IMR-90 (cell line): Measurements from ENCODE around the gene MAGEB16. TPM values are rescaled to one million over a fixed set of nuclear protein-coding genes. Genes with fewer than 3 reads are reported as not detected.

ENCODE experiments used
- ATAC-seq: fragments of 200-7000 bp; cut with Tn5 transposase; 2 replicates; pipeline ENCODE4 v1.9.1; 2020; ENCODE audit warnings: low read depth, mild to moderate bottlenecking, moderate library complexity
- BruUV-seq: library from RNA; stranded (reverse); fragments of 400-500 nt; replicated peaks from 2 replicates; lab custom pipeline; 2021; lab: Mats Ljungman, UMichigan
- CTCF ChIA-PET: fragments of 300-600 bp; formaldehyde crosslinking; extraction: SDS; loops from one replicate; lab custom pipeline; 2021; ENCODE audit warnings: antibody characterized with exemption; lab: Yijun Ruan, JAX
- POLR2A ChIA-PET: fragments of 300-600 bp; sonication (Branson Sonifier 250); formaldehyde crosslinking; loops from one replicate; lab custom pipeline; 2022; ENCODE audit warnings: antibody characterized with exemption; ENCODE audit not compliant: unreplicated experiment; lab: Charles Lee
- DNase-seq: peaks from one replicate; pipeline ENCODE4 v3.0.0; 2013
- H2AFZ ChIP-seq: replicated peaks from 2 replicates; pipeline ENCODE3; 2013; ENCODE audit warnings: low read length, mild to moderate bottlenecking; ENCODE audit not compliant: poor library complexity
- H2AK5ac ChIP-seq: 2 replicates; pipeline ENCODE4 v1.6.1; 2013; ENCODE audit warnings: low read depth, low read length, inconsistent platforms
- H2AK9ac ChIP-seq: replicated peaks from 2 replicates; pipeline ENCODE3; 2013; ENCODE audit warnings: mild to moderate bottlenecking, low read depth, low read length, moderate library complexity; ENCODE audit not compliant: poor library complexity
- H2BK120ac ChIP-seq: 2 replicates; pipeline ENCODE4 v1.6.1; 2013; ENCODE audit warnings: low read depth, low read length, inconsistent platforms
- H2BK15ac ChIP-seq: 3 replicates; pipeline ENCODE4 v1.6.1; 2013; ENCODE audit warnings: low read depth, low read length, inconsistent platforms
- H2BK20ac ChIP-seq: 2 replicates; pipeline ENCODE4 v1.6.1; 2013; ENCODE audit warnings: low read depth, mild to moderate bottlenecking, inconsistent platforms, low read length, moderate library complexity
- H2BK5ac ChIP-seq: 2 replicates; pipeline ENCODE4 v1.6.1; 2013; ENCODE audit warnings: mild to moderate bottlenecking, low read depth, low read length, inconsistent platforms; ENCODE audit not compliant: poor library complexity, severe bottlenecking
- H3K14ac ChIP-seq: replicated peaks from 2 replicates; pipeline ENCODE4 v1.6.1; 2013; ENCODE audit warnings: low read depth, low read length, inconsistent platforms
- H3K18ac ChIP-seq: 2 replicates; pipeline ENCODE4 v1.6.1; 2013; ENCODE audit warnings: low read depth, low read length, control low read depth
- H3K23ac ChIP-seq: 2 replicates; pipeline ENCODE4 v1.6.1; 2013; ENCODE audit warnings: low read depth, low read length, inconsistent platforms
- H3K27ac ChIP-seq: 2 replicates; pipeline ENCODE4 v1.5.1; 2013; ENCODE audit warnings: mild to moderate bottlenecking, control low read depth, low read length; ENCODE audit not compliant: insufficient read depth
- H3K27me3 ChIP-seq: 2 replicates; pipeline ENCODE4 v1.6.1; 2013; ENCODE audit warnings: low read length; ENCODE audit not compliant: control insufficient read depth, insufficient read depth
- H3K36me3 ChIP-seq: 2 replicates; pipeline ENCODE4 v1.6.1; 2013; ENCODE audit warnings: low read length, mixed read lengths; ENCODE audit not compliant: control insufficient read depth, insufficient read depth
- H3K4ac ChIP-seq: 2 replicates; pipeline ENCODE4 v1.6.1; 2013; ENCODE audit warnings: low read depth, low read length, inconsistent platforms
- H3K4me1 ChIP-seq: 2 replicates; pipeline ENCODE4 v1.6.1; 2013; ENCODE audit warnings: low read length, mixed read lengths; ENCODE audit not compliant: control insufficient read depth, insufficient read depth
- H3K4me2 ChIP-seq: 2 replicates; pipeline ENCODE4 v1.6.1; 2013; ENCODE audit warnings: low read depth, mild to moderate bottlenecking, control low read depth, low read length, moderate library complexity
- H3K4me3 ChIP-seq: 2 replicates; pipeline ENCODE4 v1.5.1; 2013; ENCODE audit warnings: low read depth, mild to moderate bottlenecking, control low read depth, low read length, moderate library complexity; ENCODE audit not compliant: insufficient read depth
- H3K56ac ChIP-seq: 2 replicates; pipeline ENCODE4 v1.6.1; 2013; ENCODE audit warnings: low read length, inconsistent platforms; ENCODE audit not compliant: insufficient read depth; ENCODE audit errors: extremely low read depth
- H3K79me1 ChIP-seq, 2 experiments: 2 replicates each; pipeline ENCODE4 v1.6.1; 2013; ENCODE audit warnings: low read length in 2 of 2, inconsistent platforms in 1 of 2, low read depth in 1 of 2
- H3K9ac ChIP-seq: 2 replicates; pipeline ENCODE4 v1.6.1; 2013; ENCODE audit warnings: low read depth, low read length, control low read depth
- H3K9me1 ChIP-seq: 2 replicates; pipeline ENCODE4 v1.6.1; 2013; ENCODE audit warnings: low read length, inconsistent platforms; ENCODE audit not compliant: insufficient read depth
- H3K9me3 ChIP-seq: 2 replicates; pipeline ENCODE4 v1.6.1; 2013; ENCODE audit warnings: low read length; ENCODE audit not compliant: control insufficient read depth, insufficient read depth
- H4K20me1 ChIP-seq: 2 replicates; pipeline ENCODE4 v1.6.1; 2013; ENCODE audit warnings: low read length, inconsistent platforms; ENCODE audit not compliant: insufficient read depth
- H4K5ac ChIP-seq: 2 replicates; pipeline ENCODE4 v1.6.1; 2013; ENCODE audit warnings: mild to moderate bottlenecking, low read depth, low read length, control low read depth
- H4K8ac ChIP-seq, 2 experiments: 2 replicates each; pipeline ENCODE4 v1.6.1; 2013; ENCODE audit warnings: low read depth in 2 of 2, low read length in 2 of 2, control low read depth in 1 of 2, inconsistent platforms in 1 of 2
- H4K91ac ChIP-seq: 2 replicates; pipeline ENCODE4 v1.6.1; 2013; ENCODE audit warnings: low read depth, low read length, inconsistent platforms; ENCODE audit not compliant: insufficient read depth
- CTCF ChIP-seq: conservative IDR thresholded peaks from 2 replicates; pipeline ENCODE4 v1.5.1; 2012; ENCODE audit warnings: mild to moderate bottlenecking, low read depth, low read length, improper control_type of control experiment
- FOS ChIP-seq: fragments of 150-350 bp; IDR thresholded peaks from 2 replicates; pipeline ENCODE4 v1.6.1; 2016; ENCODE audit warnings: low read depth, low read length
- MAFK ChIP-seq: IDR thresholded peaks from 2 replicates; pipeline ENCODE4 v1.6.1; 2012; ENCODE audit warnings: low read depth, low read length, improper control_type of control experiment
- MAZ ChIP-seq: IDR thresholded peaks from 2 replicates; pipeline ENCODE4 v1.6.1; 2012; ENCODE audit warnings: low read depth, mild to moderate bottlenecking, low read length, improper control_type of control experiment, moderate library complexity, borderline replicate concordance
- MXI1 ChIP-seq: IDR thresholded peaks from 2 replicates; pipeline ENCODE4 v1.6.1; 2012; ENCODE audit warnings: low read depth, mild to moderate bottlenecking, low read length, moderate library complexity, borderline replicate concordance
- RFX5 ChIP-seq: IDR thresholded peaks from 2 replicates; pipeline ENCODE4 v1.8.0; 2012; ENCODE audit warnings: low read depth, mild to moderate bottlenecking, low read length, moderate library complexity
- USF2 ChIP-seq: fragments of 150-350 bp; IDR thresholded peaks from 2 replicates; pipeline ENCODE4 v1.6.1; 2017; ENCODE audit warnings: mild to moderate bottlenecking, antibody characterized with exemption, low read length, low read depth
- WGBS, 2 experiments: methylation state at CpG; one replicate each; pipeline versions ENCODE4 v1.1.5 to v1.1.7; 2013; ENCODE audit warnings: missing lambda C conversion rate in 2 of 2; ENCODE audit not compliant: insufficient read length in 1 of 2; ENCODE audit errors: extremely low coverage in 2 of 2; 5-methylcytosine and 5-hydroxymethylcytosine counted together
- dilution Hi-C: fragments of 300-500 bp; cut with HindIII; formaldehyde crosslinking; loops from one replicate; pipeline ENCODE4 v1.14.3; 2018; ENCODE audit warnings: low sequenced_read_pairs; ENCODE audit not compliant: unreplicated experiment
- in situ Hi-C: fragments of 300-500 bp; cut with MboI; formaldehyde crosslinking; loops from 3 replicates; pipeline ENCODE4 v1.14.3; 2019; ENCODE audit warnings: low sequenced_read_pairs, inconsistent platforms, mixed read lengths
- intact Hi-C: fragments of 100-400 bp; cut with micrococcal nuclease; formaldehyde crosslinking; loops from 2 replicates; pipeline ENCODE4 v1.10.0; 2022
- polyA plus RNA-seq, 3 experiments: library from polyadenylated mRNA; depleted of rRNA; stranded (reverse); fragments of >200 nt; gene quantifications; 2 replicates each; pipeline ENCODE4 v1.2.3, GENCODE V29; 2012; ENCODE audit warnings: low replicate concordance in 1 of 3
- total RNA-seq: library from RNA; depleted of rRNA; stranded (reverse); fragments of >200 nt; gene quantifications from 2 replicates; pipeline ENCODE4 v1.2.3, GENCODE V29; 2012

The MAGEB16 gene
- total and polyA plus RNA-seq, 2 of the 4 experiments (the other 2 are of a cell fraction): not detected

- H3K18ac ChIP-seq: no peak overlapping the region
- intact Hi-C loops (no loop called here), in situ Hi-C loops (no loop called here), dilution Hi-C loops (no loop called here)
- no TSS peak for BruUV-seq
- H2AK9ac ChIP-seq: no peak overlapping the region
- no peaks in the 10 kb centered on the region for H3K36me3 ChIP-seq
- H4K8ac ChIP-seq: no peak overlapping the region
- no peak overlapping the region for H2AFZ ChIP-seq
- no peaks in the 10 kb centered on the region for H3K9me1 ChIP-seq
- H2AK5ac ChIP-seq: no peak overlapping the region
- no peaks in the 10 kb centered on the region for H3K4me1 ChIP-seq
- DNase-seq: no peak
- no peak overlapping the region for H2BK5ac ChIP-seq
- no peak overlapping the region for H4K5ac ChIP-seq
- H2BK15ac ChIP-seq: no peak overlapping the region
- no peak overlapping the region for H3K56ac ChIP-seq
- no CpG with 5 or more reads among the region's 2 CpGs for WGBS, 2 experiments
- no peak overlapping the region for H2BK20ac ChIP-seq
- no peak overlapping the region for H3K27ac ChIP-seq
- POLR2A ChIA-PET: interaction anchor here (0.6 kb wide), 1 partner anchor 109 kb away, joined by 3 read pairs; no protein-coding TSS in a partner anchor
- H3K9ac ChIP-seq: no peak overlapping the region
- no peak overlapping the region for H3K4ac ChIP-seq
- TF ChIP-seq CTCF: no peak
- TF ChIP-seq MAZ: no peak
- TF ChIP-seq USF2: no peak
- no peak for TF ChIP-seq RFX5
- TF ChIP-seq FOS: no peak
- TF ChIP-seq MAFK: no peak
- no peak for TF ChIP-seq MXI1
- no peaks in the 10 kb centered on the region for H3K27me3 ChIP-seq
- H2BK120ac ChIP-seq: no peak overlapping the region
- H3K4me3 ChIP-seq: no peak overlapping the region
- no peak for ATAC-seq
- H3K79me1 ChIP-seq: no peaks in the 10 kb centered on the region
- no peaks in the 10 kb centered on the region for H3K9me3 ChIP-seq
- no peaks in the 10 kb centered on the region for H4K20me1 ChIP-seq
- H3K23ac ChIP-seq: no peak overlapping the region
- H3K14ac ChIP-seq: no peak overlapping the region
- no peak overlapping the region for H4K91ac ChIP-seq
- CTCF ChIA-PET: no interaction called here
- no peak overlapping the region for H3K4me2 ChIP-seq
Measured at GRCh38 chrX:35841872-35842271, 43.7 kb downstream of the MAGEB16 start.
